Measurements from ENCODE around the gene NLRP9.

DNA sequence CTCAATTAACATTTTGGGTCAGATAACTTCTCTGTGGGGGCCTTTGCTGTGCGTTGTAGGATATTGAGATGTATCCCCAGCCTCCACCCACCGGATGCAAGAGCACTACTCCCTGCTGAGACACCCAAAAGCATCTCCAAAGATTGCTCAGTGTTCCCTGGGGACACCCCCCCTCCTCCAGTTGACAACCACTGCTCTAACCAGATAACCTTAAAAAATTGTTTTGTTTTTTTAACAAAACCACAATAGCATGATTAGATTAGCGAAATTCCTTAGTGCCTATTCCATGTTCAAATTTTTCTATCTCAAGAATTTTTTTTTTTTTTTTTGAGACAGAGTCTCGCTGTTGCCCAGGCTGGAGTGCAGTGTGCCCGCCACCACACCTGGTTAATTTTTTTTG lies 65.8 kb downstream of the NLRP9 start:
- TF ChIP-seq, protein P1, sequence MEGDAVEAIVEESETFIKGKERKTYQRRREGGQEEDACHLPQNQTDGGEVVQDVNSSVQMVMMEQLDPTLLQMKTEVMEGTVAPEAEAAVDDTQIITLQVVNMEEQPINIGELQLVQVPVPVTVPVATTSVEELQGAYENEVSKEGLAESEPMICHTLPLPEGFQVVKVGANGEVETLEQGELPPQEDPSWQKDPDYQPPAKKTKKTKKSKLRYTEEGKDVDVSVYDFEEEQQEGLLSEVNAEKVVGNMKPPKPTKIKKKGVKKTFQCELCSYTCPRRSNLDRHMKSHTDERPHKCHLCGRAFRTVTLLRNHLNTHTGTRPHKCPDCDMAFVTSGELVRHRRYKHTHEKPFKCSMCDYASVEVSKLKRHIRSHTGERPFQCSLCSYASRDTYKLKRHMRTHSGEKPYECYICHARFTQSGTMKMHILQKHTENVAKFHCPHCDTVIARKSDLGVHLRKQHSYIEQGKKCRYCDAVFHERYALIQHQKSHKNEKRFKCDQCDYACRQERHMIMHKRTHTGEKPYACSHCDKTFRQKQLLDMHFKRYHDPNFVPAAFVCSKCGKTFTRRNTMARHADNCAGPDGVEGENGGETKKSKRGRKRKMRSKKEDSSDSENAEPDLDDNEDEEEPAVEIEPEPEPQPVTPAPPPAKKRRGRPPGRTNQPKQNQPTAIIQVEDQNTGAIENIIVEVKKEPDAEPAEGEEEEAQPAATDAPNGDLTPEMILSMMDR (IDR thresholded peaks at IDR 0.05), result no peak
- no peak for TF ChIP-seq POLR2A (IDR thresholded peaks at IDR 0.05)
- no peak for TF ChIP-seq EP300 (IDR thresholded peaks at IDR 0.05)

Data from stomach (tissue), 4 donors.